Measurements from ENCODE around the gene CLEC2A. TPM values are rescaled to one million over a fixed set of nuclear protein-coding genes. Genes with fewer than 3 reads are reported as not detected.

Gene CLEC2A
- total and polyA plus RNA-seq, 10 donors, result not detected

- Histone ChIP-seq H3K9me3 (peaks cover 0 to 34% (median 25%) of the 10 kb centered on the region in 8 donors), H3K4me1 (peaks cover 0 to 8% (median 0%) of the 10 kb centered on the region in 6 donors), H3K4me3 (no peak overlapping the region), H3K27me3 (replicated peaks in 1 of 7) (no peaks in the 10 kb centered on the region), H3K27ac (no peak overlapping the region), H3K36me3 (no peaks in the 10 kb centered on the region)
- TF ChIP-seq, protein P1, sequence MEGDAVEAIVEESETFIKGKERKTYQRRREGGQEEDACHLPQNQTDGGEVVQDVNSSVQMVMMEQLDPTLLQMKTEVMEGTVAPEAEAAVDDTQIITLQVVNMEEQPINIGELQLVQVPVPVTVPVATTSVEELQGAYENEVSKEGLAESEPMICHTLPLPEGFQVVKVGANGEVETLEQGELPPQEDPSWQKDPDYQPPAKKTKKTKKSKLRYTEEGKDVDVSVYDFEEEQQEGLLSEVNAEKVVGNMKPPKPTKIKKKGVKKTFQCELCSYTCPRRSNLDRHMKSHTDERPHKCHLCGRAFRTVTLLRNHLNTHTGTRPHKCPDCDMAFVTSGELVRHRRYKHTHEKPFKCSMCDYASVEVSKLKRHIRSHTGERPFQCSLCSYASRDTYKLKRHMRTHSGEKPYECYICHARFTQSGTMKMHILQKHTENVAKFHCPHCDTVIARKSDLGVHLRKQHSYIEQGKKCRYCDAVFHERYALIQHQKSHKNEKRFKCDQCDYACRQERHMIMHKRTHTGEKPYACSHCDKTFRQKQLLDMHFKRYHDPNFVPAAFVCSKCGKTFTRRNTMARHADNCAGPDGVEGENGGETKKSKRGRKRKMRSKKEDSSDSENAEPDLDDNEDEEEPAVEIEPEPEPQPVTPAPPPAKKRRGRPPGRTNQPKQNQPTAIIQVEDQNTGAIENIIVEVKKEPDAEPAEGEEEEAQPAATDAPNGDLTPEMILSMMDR (IDR thresholded peaks at IDR 0.05 in 8 of 11, conservative IDR thresholded peaks at IDR 0.05 in 3 of 11), result no peak
- TF ChIP-seq POLR2AphosphoS5 (IDR thresholded peaks at IDR 0.05) (no peak), POLR2A (IDR thresholded peaks at IDR 0.05) (no peak)
- WGBS, 5 donors, result 81 to 95% (median 94%) methylated on average over 2 of the region's 2 CpGs
- intact Hi-C loops (cut with DNase I; ENCODE audit: low total_unique reads), result no loop called here
- no peak for DNase-seq
Observed at GRCh38 chr12:9900930-9901329, 31.2 kb downstream of the CLEC2A start.

GRCh38 chr12:9899209-9899608 is 33.0 kb downstream of the CLEC2A start:
- intact Hi-C loops (cut with DNase I; ENCODE audit: low total_unique reads), result no loop called here
- peaks cover 0 to 8% (median 0%) of the 10 kb centered on the region in 6 donors for H3K4me1 ChIP-seq
- no peak for DNase-seq

DNA sequence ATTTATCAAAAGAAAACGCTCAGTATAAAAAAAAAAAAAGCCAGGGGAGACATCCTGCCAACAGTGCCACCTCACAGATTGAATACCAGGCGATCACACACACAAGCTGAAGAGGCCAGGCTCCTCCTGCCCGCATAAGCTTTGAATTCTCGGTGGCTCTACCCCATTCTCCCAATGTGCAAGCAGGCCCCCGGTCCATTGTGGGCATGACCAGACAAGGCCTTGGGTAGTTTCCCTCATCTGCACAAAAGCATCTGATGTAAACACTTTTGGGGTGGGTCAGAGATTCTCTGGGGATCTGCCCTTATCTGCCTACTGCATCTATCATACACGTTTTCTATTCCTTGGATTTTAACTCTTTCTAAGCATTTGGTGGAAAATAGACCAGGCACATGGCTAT is 34.6 kb downstream of the CLEC2A start:
- no peaks in the 10 kb centered on the region for H3K36me3 ChIP-seq
- 83 to 89% (median 87%) methylated on average over 6 of the region's 6 CpGs for WGBS, 5 donors

More at GRCh38 chr12:9899209-9899608, 33.0 kb downstream of the CLEC2A start:
- no peaks in the 10 kb centered on the region for H3K36me3 ChIP-seq
- TF ChIP-seq, protein P1 (IDR thresholded peaks at IDR 0.05 in 8 of 11, conservative IDR thresholded peaks at IDR 0.05 in 3 of 11), result no peak
- TF ChIP-seq POLR2AphosphoS5 (IDR thresholded peaks at IDR 0.05), result no peak
- no peak for TF ChIP-seq POLR2A (IDR thresholded peaks at IDR 0.05)
- peaks cover 0 to 30% (median 24%) of the 10 kb centered on the region in 8 donors for H3K9me3 ChIP-seq
- H3K27me3 ChIP-seq (replicated peaks in 1 of 7), result no peaks in the 10 kb centered on the region
- H3K4me3 ChIP-seq, result no peak overlapping the region
- WGBS, 5 donors, result 79 to 95% (median 85%) methylated on average over 2 of the region's 2 CpGs
- H3K27ac ChIP-seq, result no peak overlapping the region

DNA sequence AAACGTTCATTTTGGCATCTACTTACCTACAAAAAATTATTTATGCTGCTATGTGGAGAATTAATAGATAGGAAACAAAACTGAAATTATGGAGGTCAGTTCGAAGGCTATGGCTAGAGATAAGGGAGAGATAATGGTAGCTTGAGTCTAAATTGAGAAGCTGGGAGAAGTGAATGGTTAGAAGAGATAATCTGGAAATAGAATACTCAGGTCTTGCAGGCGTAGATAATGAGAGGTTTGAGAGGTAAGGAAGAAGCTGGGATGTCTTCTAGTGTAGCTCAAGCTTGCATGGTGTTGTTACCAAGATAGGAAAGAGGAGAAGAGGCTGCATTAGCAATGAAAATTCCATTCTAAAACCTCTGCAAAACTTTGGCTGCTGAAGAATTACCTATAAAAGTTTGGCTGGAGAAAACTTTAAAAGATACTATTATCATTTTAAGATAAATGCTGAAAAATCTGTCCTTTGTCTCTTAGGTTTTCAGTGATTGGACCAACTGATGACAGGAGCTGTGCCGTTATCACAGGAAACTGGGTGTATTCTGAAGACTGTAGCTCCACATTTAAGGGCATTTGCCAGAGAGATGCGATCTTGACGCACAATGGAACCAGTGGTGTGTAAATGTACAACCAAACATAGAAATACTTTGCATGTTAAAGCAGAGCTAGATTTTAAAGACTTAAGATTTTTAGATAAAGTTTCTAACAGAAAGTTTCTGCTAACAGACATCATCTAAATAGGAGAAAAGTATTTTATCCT is 36.8 kb downstream of the CLEC2A start:
- Histone ChIP-seq H3K9me3 (no peaks in the 10 kb centered on the region), H3K36me3 (no peaks in the 10 kb centered on the region), H3K27ac (no peak overlapping the region), H3K27me3 (replicated peaks in 1 of 7) (no peaks in the 10 kb centered on the region), H3K4me3 (no peak overlapping the region), H3K4me1 (peaks cover 0 to 8% (median 0%) of the 10 kb centered on the region in 6 donors)
- WGBS, 5 donors, result 64 to 80% (median 76%) methylated on average over 6 of the region's 6 CpGs
- intact Hi-C loops (cut with DNase I; ENCODE audit: low total_unique reads), result no loop called here
- no peak for DNase-seq
- TF ChIP-seq POLR2AphosphoS5 (IDR thresholded peaks at IDR 0.05) (no peak), POLR2A (IDR thresholded peaks at IDR 0.05) (no peak)
- TF ChIP-seq, protein P1 (IDR thresholded peaks at IDR 0.05 in 8 of 11, conservative IDR thresholded peaks at IDR 0.05 in 3 of 11), result no peak

More for the DNA sequence above, 34.6 kb downstream of the CLEC2A start:
- TF ChIP-seq POLR2AphosphoS5 (IDR thresholded peaks at IDR 0.05) (no peak), POLR2A (IDR thresholded peaks at IDR 0.05) (no peak)
- TF ChIP-seq, protein P1 (IDR thresholded peaks at IDR 0.05 in 8 of 11, conservative IDR thresholded peaks at IDR 0.05 in 3 of 11), result no peak
- peaks cover 0 to 13% (median 9%) of the 10 kb centered on the region in 8 donors for H3K9me3 ChIP-seq
- intact Hi-C loops (cut with DNase I; ENCODE audit: low total_unique reads), result no loop called here
- no peak for DNase-seq
- H3K4me3 ChIP-seq, result no peak overlapping the region
- H3K27ac ChIP-seq, result no peak overlapping the region
- no peaks in the 10 kb centered on the region for H3K27me3 ChIP-seq (replicated peaks in 1 of 7)
- H3K4me1 ChIP-seq, result peaks cover 0 to 8% (median 0%) of the 10 kb centered on the region in 6 donors

Measured in spleen (tissue), 11 donors.